Fibroblast of the aortic adventitia (primary cell): ENCODE data around the gene MLH1. TPM values are rescaled to one million over a fixed set of nuclear protein-coding genes. Genes with fewer than 3 reads are reported as not detected.

Experiments
- DNase-seq: peaks from one replicate; pipeline ENCODE4 v3.0.0-alpha.2; 2010; ENCODE audit warnings: low read depth
- H3K4me3 ChIP-seq: 2 replicates; pipeline ENCODE4 v1.5.1; 2011; ENCODE audit warnings: low read depth, mild to moderate bottlenecking, control low read depth, low read length, moderate library complexity
- total RNA-seq: library from RNA; depleted of rRNA; stranded (reverse); fragments of >200 nt; gene quantifications from 2 replicates; pipeline ENCODE4 v1.2.3, GENCODE V29; 2012; ENCODE audit warnings: low replicate concordance
- TF ChIP-seq, protein P1 (sequence below): IDR thresholded peaks from 2 replicates; pipeline ENCODE4 v1.5.1; 2011; ENCODE audit warnings: mild to moderate bottlenecking, low read length, control low read depth, inconsistent platforms; ENCODE audit not compliant: insufficient read depth

MLH1 gene
- total RNA-seq, 1 donor, result 56.5 TPM

DNA sequence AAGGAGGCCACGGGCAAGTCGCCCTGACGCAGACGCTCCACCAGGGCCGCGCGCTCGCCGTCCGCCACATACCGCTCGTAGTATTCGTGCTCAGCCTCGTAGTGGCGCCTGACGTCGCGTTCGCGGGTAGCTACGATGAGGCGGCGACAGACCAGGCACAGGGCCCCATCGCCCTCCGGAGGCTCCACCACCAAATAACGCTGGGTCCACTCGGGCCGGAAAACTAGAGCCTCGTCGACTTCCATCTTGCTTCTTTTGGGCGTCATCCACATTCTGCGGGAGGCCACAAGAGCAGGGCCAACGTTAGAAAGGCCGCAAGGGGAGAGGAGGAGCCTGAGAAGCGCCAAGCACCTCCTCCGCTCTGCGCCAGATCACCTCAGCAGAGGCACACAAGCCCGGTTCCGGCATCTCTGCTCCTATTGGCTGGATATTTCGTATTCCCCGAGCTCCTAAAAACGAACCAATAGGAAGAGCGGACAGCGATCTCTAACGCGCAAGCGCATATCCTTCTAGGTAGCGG lies 452 bp upstream of the MLH1 start, which contains the start of gene EPM2AIP1:
TSS of gene EPM2AIP1 (minus strand) at position 326 of the 520 bp plus-strand sequence. CDS start at position 272, 54 bp downstream.
- TF ChIP-seq, protein P1, sequence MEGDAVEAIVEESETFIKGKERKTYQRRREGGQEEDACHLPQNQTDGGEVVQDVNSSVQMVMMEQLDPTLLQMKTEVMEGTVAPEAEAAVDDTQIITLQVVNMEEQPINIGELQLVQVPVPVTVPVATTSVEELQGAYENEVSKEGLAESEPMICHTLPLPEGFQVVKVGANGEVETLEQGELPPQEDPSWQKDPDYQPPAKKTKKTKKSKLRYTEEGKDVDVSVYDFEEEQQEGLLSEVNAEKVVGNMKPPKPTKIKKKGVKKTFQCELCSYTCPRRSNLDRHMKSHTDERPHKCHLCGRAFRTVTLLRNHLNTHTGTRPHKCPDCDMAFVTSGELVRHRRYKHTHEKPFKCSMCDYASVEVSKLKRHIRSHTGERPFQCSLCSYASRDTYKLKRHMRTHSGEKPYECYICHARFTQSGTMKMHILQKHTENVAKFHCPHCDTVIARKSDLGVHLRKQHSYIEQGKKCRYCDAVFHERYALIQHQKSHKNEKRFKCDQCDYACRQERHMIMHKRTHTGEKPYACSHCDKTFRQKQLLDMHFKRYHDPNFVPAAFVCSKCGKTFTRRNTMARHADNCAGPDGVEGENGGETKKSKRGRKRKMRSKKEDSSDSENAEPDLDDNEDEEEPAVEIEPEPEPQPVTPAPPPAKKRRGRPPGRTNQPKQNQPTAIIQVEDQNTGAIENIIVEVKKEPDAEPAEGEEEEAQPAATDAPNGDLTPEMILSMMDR, result peak; percentile 22
- peak within 1 kb of the TSS; percentile 97 for H3K4me3 ChIP-seq
- DNase-seq, result no peak

DNA sequence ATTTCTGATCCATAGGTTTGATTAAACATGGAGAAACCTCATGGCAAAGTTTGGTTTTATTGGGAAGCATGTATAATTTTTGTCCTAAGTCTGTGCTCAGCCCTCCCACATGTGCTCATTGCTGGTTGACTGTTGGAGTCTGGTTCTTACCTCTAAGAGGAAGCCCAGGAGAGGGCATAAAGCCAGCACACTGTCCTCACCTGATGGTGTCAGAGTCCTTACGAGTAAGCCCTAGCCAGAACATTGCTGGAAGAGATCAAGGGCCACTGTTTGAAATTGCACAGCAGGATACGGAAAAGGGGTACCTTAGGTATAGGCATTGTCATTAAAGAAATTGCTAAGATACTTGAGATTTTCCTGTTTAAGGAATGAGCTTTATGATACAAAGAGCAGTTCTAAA lies 21.3 kb downstream of the MLH1 start:
- no peak overlapping the region for H3K4me3 ChIP-seq
- DNase-seq, result no peak
- TF ChIP-seq, protein P1, result no peak

DNA sequence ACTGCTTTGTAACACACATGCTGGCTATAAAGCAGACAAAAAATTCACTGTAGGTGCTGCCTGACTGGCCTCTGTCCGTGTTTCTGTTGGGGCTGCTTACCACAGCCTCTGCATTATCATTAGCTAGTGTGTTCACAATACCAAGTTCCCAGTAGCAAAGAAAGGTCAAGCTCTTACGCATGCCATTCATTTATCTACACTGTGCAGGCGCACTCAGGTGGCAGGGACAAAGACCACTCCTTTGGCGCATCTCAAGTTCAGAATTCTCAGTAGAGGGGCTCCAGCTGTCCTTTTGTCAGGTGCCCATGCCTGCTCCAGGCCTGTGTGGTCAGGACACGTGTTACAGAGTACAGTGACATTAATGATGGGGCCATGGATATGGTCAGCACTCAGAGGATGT lies 22.3 kb downstream of the MLH1 start:
- TF ChIP-seq, protein P1, result no peak
- H3K4me3 ChIP-seq, result no peak overlapping the region
- DNase-seq, result no peak

DNA sequence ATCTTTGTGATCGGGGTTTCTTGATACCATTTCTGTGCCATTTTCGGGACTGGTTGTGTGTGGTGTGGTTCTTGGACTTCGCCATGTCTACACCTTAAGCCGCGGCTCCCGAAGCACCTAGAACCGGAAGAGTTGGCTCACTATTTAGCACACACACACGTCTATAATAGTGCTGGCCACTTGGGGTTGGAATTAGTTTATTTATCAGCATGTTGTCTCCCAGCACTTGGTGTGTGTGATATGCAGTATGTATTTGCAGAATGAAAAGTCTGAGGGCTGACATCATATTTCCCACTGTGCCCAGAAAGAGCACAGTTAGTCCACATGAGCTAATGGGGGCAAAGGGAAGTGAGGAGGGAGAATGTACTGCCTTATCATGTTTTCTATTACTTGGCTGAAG lies 23.6 kb downstream of the MLH1 start:
- no peak overlapping the region for H3K4me3 ChIP-seq
- DNase-seq, result no peak
- TF ChIP-seq, protein P1, result no peak

DNA sequence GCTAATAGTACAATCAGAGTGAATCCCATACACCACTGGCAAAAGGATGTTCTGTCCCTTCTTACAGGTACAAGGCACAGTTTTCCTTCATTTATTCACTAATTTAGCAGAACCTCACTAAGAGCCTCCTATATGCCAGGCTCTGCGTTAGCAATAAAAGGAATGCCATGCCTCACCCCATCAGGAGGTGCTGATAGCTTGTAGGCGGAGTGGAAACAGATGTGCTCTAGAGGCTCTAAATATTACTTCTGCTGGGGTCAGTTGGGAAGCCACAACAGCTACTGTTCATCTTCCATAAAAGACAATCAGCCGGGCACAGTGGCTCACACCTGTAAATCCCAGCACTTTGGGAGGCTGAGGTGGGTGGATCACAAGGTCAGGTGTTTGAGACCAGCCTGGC lies 24.4 kb downstream of the MLH1 start:
- TF ChIP-seq, protein P1, result no peak
- no peak for DNase-seq
- H3K4me3 ChIP-seq, result no peak overlapping the region

DNA sequence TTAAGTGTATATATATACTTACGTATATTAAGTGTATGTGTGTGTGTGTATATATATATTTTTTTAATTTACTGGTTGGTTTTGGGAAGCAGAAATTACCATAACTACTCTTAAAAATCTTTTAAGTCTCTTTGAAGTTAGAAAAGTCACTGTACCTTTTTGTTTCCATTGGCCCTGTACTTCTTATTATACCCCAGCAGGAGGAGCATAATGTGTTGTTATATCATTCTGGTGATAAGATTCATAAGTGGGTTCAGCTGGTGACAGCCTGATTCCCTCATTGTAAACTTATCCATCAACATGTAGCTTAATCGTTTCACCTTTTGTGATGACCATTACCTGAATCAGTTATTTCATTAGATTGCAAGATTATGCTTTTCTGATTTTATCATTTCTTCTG lies 30.8 kb downstream of the MLH1 start:
- DNase-seq, result peak; percentile 41
- TF ChIP-seq, protein P1, result peak; percentile 55
- no peak overlapping the region for H3K4me3 ChIP-seq

DNA sequence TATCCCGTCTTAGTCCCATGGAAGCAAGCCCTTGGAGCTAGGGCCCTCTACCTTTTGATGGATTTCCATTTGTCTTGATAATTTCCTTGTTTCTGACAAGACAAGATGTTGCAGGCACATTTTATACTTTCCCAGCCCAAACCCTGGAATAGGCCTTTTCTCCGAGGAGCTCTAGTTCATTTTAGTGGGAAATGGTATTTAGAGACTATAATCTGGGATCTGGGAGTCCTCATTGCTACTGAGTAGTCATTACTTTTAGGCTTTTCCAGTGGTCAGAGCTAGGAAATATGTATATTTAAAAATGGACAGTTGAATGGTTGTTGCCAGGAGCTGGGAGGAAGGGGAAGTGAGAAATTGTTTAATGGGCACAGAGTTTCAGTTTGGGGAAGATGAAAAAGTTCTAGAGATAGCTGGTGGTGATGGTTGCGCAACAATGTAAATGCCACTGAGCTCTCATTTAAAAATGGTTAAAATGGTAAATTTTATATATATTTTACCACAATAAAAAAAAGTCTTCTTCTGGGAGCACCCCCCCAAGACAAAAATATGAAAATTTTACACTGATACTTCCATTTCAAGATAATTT lies 31.6 kb downstream of the MLH1 start:
- no peak overlapping the region for H3K4me3 ChIP-seq
- no peak for DNase-seq
- TF ChIP-seq, protein P1, result no peak
